Osteocyte (in vitro differentiated cells): Measurements from ENCODE around the gene SYTL4. TPM values are rescaled to one million over a fixed set of nuclear protein-coding genes. Genes with fewer than 3 reads are reported as not detected.

Experiments used
- DNase-seq: peaks from one replicate; pipeline ENCODE4 v3.0.0; 2021; ENCODE audit warnings: mixed read lengths; ENCODE audit not compliant: unreplicated experiment; ENCODE audit errors: extremely low spot score
- H3K27ac Mint-ChIP-seq: one replicate; pipeline ENCODE4 v1.8.0; 2021; ENCODE audit warnings: mild to moderate bottlenecking, mixed read lengths; ENCODE audit not compliant: unreplicated experiment
- H3K27me3 Mint-ChIP-seq: one replicate; pipeline ENCODE4 v1.8.0; 2021; ENCODE audit warnings: mixed read lengths; ENCODE audit not compliant: unreplicated experiment
- H3K36me3 Mint-ChIP-seq: one replicate; pipeline ENCODE4 v1.8.0; 2021; ENCODE audit warnings: mixed read lengths; ENCODE audit not compliant: unreplicated experiment
- H3K4me1 Mint-ChIP-seq: one replicate; pipeline ENCODE4 v1.8.0; 2021; ENCODE audit warnings: mixed read lengths; ENCODE audit not compliant: unreplicated experiment
- H3K4me3 Mint-ChIP-seq: one replicate; pipeline ENCODE4 v1.8.0; 2021; ENCODE audit warnings: mild to moderate bottlenecking, moderate library complexity, mixed read lengths; ENCODE audit not compliant: unreplicated experiment
- H3K9me3 Mint-ChIP-seq: one replicate; pipeline ENCODE4 v1.8.0; 2021; ENCODE audit warnings: mixed read lengths; ENCODE audit not compliant: unreplicated experiment
- total RNA-seq: library from RNA; stranded (reverse); gene quantifications from 2 replicates; pipeline ENCODE4 v1.2.1, GENCODE V29; 2021
- TF ChIP-seq, protein P1 (sequence below): fragments of 200-600 bp; sonication (generic); IDR thresholded peaks from 2 replicates; pipeline ENCODE4 v1.5.0; 2021; ENCODE audit warnings: antibody characterized with exemption, mild to moderate bottlenecking, moderate library complexity

Gene SYTL4
- total RNA-seq, 1 donor from 2014 or later: 23.2 TPM

DNA sequence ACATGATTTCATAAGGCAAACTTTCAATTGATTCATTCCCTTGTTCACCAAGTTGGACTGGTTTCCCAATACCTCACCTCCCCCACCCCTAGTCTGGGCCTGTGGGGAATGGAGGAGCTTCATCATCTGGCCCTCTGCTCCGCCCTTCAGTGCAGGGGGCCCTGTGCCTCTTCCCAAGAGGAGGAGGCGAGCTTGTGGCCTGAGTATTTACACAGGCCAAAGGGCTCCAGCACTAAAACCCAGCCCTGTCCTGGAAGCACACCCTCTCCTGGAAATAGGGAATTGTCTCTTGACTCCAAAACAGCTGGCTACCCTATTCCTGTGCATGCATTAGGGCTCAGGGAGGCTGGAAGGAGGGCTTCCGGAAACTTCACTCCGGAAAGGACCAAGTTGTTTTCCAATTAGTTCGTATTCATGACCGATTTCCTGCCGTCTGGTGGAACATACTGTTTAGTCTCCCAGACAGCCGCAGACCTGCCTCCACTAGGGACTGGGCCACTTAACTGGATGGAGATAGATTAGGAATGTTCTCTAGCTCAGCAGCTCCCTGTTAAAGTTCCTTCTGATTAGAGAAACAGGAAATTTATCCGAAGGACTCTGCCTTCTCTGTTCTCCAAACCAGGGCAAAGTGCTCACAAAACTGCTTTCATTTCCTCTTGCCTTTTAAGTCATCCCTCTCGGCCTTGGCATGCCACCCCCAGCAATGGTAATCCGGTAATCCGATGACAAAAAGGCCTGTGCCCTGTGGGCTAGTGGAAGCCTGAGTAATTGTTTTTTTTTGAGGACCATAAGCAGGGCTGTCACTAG is 82.2 kb downstream of the SYTL4 start:
- Mint-ChIP-seq H3K27ac (peak overlapping the region; percentile 98), H3K27me3 (no peaks in the 10 kb centered on the region), H3K4me1 (peaks cover 60% of the 10 kb centered on the region), H3K4me3 (no peak overlapping the region), H3K36me3 (no peaks in the 10 kb centered on the region), H3K9me3 (peaks cover 7% of the 10 kb centered on the region)
- TF ChIP-seq, protein P1, sequence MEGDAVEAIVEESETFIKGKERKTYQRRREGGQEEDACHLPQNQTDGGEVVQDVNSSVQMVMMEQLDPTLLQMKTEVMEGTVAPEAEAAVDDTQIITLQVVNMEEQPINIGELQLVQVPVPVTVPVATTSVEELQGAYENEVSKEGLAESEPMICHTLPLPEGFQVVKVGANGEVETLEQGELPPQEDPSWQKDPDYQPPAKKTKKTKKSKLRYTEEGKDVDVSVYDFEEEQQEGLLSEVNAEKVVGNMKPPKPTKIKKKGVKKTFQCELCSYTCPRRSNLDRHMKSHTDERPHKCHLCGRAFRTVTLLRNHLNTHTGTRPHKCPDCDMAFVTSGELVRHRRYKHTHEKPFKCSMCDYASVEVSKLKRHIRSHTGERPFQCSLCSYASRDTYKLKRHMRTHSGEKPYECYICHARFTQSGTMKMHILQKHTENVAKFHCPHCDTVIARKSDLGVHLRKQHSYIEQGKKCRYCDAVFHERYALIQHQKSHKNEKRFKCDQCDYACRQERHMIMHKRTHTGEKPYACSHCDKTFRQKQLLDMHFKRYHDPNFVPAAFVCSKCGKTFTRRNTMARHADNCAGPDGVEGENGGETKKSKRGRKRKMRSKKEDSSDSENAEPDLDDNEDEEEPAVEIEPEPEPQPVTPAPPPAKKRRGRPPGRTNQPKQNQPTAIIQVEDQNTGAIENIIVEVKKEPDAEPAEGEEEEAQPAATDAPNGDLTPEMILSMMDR: no peak
- no peak for DNase-seq

DNA sequence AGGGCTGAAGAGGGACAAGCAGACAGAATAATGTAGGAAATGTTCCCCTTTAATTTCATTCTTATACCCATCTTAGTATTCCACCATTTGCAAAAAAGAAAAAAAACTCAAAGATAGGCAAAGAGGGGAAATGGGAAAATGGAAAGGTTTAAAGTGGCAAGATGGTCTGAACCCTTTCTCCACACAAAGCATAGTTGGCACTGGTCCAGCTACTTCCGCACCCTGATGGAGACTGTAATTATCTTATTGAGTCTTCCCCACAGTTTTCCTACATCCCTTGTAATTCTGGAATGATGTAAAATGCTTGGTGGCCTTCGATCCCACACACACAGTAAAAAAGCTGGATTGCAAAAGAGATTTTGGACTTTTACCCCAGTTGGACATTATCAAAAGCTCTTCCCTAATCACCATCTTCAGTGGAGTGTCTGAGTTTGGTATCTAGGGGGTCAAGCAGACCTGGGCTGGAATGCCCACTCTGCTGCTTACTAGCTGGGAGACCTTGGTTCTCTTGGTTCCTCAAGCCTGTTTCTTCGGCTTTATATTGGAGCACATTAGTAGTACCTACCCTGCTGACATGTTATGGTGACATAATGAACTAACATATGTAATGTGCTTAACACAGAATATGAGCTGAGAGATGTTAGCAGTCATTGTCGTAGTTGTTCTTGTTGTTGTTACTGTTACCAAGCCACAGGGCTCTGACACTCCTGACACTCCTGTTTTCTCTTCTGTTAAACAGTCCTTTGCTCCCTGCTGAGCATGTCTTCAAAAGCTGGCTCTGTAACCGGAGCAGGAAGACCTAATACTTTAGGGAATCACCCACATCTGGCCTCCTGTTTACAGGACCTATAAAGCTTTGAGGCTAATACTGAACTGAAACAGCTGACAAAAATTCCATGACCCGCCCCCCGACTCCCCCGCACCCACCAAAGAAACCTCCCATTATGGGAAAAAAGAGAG is 83.2 kb downstream of the SYTL4 start:
- TF ChIP-seq, protein P1: no peak
- Mint-ChIP-seq H3K9me3 (peaks cover 7% of the 10 kb centered on the region), H3K27ac (peak overlapping the region; percentile 98), H3K4me3 (peak overlapping the region; percentile 30), H3K36me3 (no peaks in the 10 kb centered on the region), H3K4me1 (peaks cover 62% of the 10 kb centered on the region), H3K27me3 (no peaks in the 10 kb centered on the region)
- no peak for DNase-seq

DNA sequence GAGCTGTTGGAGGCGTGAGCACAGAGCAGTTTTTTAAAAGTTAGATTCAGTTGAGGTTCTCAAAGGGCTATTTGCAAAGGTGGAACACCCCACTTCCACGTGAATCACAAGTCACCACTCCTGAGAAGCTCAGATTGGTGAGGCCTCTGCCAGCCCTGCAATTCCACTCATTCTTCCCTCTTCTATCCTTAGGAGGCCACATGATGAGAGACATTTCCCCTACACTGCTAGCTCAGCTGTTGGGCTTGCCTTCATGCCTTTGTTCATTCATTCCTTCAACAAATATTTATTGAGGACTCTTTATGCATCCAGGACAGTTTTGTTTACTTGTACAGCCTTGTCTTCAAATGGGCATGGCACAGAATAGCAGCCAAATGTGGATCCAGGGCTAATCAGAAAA is 84.2 kb downstream of the SYTL4 start:
- no peaks in the 10 kb centered on the region for H3K36me3 Mint-ChIP-seq
- H3K27ac Mint-ChIP-seq: peak overlapping the region; percentile 98
- no peak for DNase-seq
- no peaks in the 10 kb centered on the region for H3K27me3 Mint-ChIP-seq
- H3K9me3 Mint-ChIP-seq: peaks cover 7% of the 10 kb centered on the region
- peaks cover 69% of the 10 kb centered on the region for H3K4me1 Mint-ChIP-seq
- TF ChIP-seq, protein P1: no peak
- no peak overlapping the region for H3K4me3 Mint-ChIP-seq

DNA sequence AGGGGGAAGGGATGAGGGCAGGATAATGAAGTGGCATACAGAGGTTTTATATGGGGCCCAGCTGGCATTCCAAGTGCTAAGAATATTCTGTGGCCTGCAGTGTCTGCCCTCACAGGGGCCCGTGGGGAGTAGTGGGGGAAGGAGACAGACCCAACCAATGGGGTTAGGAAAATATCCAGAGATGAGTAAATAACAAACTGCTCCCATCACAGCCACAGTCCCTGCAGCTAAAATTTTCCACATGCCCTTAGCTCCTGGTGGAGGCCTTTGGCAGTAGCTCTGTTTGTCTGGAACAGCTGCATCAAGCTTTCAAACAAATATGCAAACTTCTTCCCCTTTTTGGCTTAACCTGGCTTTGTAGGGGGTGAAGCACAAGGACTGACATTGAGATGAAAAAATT is 84.8 kb downstream of the SYTL4 start:
- peak; percentile 85 for DNase-seq
- peak overlapping the region; percentile 98 for H3K27ac Mint-ChIP-seq
- TF ChIP-seq, protein P1: peak; percentile 44
- peaks cover 4% of the 10 kb centered on the region for H3K9me3 Mint-ChIP-seq
- H3K4me1 Mint-ChIP-seq: peaks cover 73% of the 10 kb centered on the region
- H3K27me3 Mint-ChIP-seq: no peaks in the 10 kb centered on the region
- H3K4me3 Mint-ChIP-seq: no peak overlapping the region
- no peaks in the 10 kb centered on the region for H3K36me3 Mint-ChIP-seq

DNA sequence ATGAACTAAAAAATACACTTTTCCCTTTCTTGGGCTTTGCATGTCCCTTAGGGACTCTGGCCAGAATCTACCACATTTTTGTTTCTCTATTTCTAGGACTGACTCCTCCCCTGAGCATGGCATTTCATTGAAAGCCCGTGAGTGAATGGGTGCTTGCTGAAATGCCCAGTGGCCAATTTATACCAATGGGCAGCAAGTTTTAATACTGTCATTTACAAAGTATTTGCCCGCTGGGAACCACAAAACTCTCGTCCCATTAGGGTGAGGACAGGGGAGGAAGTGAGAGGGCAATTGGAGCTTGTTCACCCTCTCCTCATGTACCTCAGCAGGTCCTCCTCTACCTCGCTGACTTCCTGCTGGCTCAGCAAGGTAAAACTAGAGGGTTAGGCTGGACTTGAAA is 86.8 kb downstream of the SYTL4 start:
- no peaks in the 10 kb centered on the region for H3K36me3 Mint-ChIP-seq
- TF ChIP-seq, protein P1: no peak
- peaks cover 5% of the 10 kb centered on the region for H3K9me3 Mint-ChIP-seq
- H3K27ac Mint-ChIP-seq: peak overlapping the region; percentile 93
- peaks cover 69% of the 10 kb centered on the region for H3K4me1 Mint-ChIP-seq
- H3K4me3 Mint-ChIP-seq: peak overlapping the region; percentile 77
- no peak for DNase-seq
- H3K27me3 Mint-ChIP-seq: no peaks in the 10 kb centered on the region
